ENCODE measurements around the gene ERICH3. TPM values are rescaled to one million over a fixed set of nuclear protein-coding genes. Genes with fewer than 3 reads are reported as not detected.

The ERICH3 gene
- total RNA-seq, 2 experiments from 2014 or later, result not detected

DNA sequence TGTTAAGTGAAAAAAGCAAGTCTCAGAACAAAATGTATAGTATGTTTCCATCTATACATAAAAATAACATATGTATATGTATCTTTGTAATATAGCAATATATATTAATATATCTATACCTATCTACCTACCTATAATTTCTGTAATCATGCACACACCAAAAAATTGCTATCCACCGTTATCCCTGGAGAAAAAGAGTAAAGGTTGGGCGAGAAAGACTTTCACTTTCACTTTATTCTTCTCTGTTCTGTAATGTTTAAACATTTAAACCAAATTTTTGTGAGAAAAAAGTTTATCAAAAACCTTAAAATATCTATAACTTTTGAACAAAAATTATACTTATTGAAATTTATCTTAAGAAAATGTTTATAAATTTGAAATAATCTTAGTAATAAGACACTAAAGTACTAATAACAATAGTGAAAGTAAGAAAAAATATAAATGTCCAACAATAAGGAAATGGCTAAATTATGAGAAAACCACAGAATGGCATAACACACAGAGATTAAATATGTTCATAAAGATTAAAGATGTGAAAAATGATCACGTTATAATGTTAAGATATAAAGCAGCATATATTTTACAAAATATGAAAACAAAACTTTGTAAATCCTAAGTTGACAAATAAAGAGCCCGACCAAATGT, 87.2 kb downstream of the ERICH3 start:
- Mint-ChIP-seq H3K27me3 (no peaks in the 10 kb centered on the region), H3K9me3 (no peaks in the 10 kb centered on the region), H3K36me3 (ENCODE audit: low read depth) (no peaks in the 10 kb centered on the region), H3K4me1 (ENCODE audit: low read depth) (no peaks in the 10 kb centered on the region), H3K4me3 (no peak overlapping the region), H3K27ac (no peak overlapping the region)
- Histone ChIP-seq H3K4me1 (ENCODE audit: insufficient read depth, low read length) (no peaks in the 10 kb centered on the region), H3K9me3 (ENCODE audit: control insufficient read depth in 1 of 2, insufficient read depth in 1 of 2, low read length in 2 of 2) (no peaks in the 10 kb centered on the region), H3K27ac (ENCODE audit: low read depth in 1 of 2, low read length in 2 of 2) (no peak overlapping the region), H3K27me3 (ENCODE audit: control insufficient read depth in 1 of 2, insufficient read depth in 2 of 2, low read length in 2 of 2) (no peaks in the 10 kb centered on the region), H3K4me3 (ENCODE audit: low read length) (peak overlapping the region; percentile 11), H3K36me3 (ENCODE audit: insufficient read depth, low read length) (no peaks in the 10 kb centered on the region)
- TF ChIP-seq, protein P1, sequence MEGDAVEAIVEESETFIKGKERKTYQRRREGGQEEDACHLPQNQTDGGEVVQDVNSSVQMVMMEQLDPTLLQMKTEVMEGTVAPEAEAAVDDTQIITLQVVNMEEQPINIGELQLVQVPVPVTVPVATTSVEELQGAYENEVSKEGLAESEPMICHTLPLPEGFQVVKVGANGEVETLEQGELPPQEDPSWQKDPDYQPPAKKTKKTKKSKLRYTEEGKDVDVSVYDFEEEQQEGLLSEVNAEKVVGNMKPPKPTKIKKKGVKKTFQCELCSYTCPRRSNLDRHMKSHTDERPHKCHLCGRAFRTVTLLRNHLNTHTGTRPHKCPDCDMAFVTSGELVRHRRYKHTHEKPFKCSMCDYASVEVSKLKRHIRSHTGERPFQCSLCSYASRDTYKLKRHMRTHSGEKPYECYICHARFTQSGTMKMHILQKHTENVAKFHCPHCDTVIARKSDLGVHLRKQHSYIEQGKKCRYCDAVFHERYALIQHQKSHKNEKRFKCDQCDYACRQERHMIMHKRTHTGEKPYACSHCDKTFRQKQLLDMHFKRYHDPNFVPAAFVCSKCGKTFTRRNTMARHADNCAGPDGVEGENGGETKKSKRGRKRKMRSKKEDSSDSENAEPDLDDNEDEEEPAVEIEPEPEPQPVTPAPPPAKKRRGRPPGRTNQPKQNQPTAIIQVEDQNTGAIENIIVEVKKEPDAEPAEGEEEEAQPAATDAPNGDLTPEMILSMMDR (IDR thresholded peaks at IDR 0.05), result no peak
- intact Hi-C loops (cut with DNase I, micrococcal nuclease), result no loop called here
- ATAC-seq (ENCODE audit: poor library complexity), result no peak
- POLR2A ChIA-PET, result no interaction called here
- peak in 1 of 14 experiments; percentile 6 for DNase-seq
- CTCF ChIA-PET, result no interaction called here

DNA sequence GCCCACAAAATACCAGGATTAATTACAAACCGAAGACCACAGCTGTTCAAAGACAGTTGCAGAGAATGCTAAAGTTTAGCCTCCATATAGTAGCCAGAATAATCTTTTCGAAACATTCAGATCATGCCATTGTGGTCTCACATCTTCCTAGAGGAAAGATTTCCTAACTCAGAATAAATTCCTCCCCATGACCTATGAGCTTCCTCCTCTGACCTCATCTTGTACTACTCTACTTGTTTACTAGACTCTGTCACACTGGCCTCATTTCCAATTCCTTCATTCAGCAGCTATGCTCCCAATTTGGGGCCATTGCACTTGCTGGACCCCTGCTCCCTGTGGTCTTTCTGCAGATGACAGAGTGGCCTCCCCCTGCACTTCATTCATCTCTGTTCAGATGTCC, 89.4 kb downstream of the ERICH3 start:
- CTCF ChIA-PET, result no interaction called here
- no peaks in the 10 kb centered on the region for H3K4me1 Mint-ChIP-seq (ENCODE audit: low read depth)

DNA sequence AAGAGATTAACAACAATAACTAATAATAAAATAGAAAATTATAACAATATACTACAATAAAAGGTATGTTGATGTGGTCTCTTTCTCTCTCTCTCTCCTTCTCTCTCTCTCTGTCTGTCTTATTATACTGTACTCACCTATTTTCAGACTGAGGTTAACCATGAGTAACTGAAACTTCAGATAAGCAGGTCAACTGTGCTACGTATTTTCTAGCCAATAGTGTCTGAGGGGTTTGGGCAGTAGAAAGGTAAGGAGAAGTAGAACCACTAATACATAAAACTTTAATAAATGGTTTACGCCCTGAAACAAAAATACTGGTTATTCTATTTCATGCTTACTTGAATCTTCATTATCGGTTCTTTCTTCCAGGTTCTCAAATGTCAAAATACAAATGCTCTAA, 90.2 kb downstream of the ERICH3 start:
- POLR2A ChIA-PET, result no interaction called here
- Mint-ChIP-seq H3K4me3 (no peak overlapping the region), H3K27me3 (no peaks in the 10 kb centered on the region), H3K36me3 (ENCODE audit: low read depth) (no peaks in the 10 kb centered on the region), H3K9me3 (no peaks in the 10 kb centered on the region), H3K4me1 (ENCODE audit: low read depth) (no peaks in the 10 kb centered on the region), H3K27ac (no peak overlapping the region)
- Histone ChIP-seq H3K27me3 (ENCODE audit: control insufficient read depth in 1 of 2, insufficient read depth in 2 of 2, low read length in 2 of 2) (no peaks in the 10 kb centered on the region), H3K9me3 (ENCODE audit: control insufficient read depth in 1 of 2, insufficient read depth in 1 of 2, low read length in 2 of 2) (no peaks in the 10 kb centered on the region), H3K36me3 (ENCODE audit: insufficient read depth, low read length) (no peaks in the 10 kb centered on the region), H3K27ac (ENCODE audit: low read depth in 1 of 2, low read length in 2 of 2) (no peak overlapping the region), H3K4me3 (ENCODE audit: low read length) (no peak overlapping the region), H3K4me1 (ENCODE audit: insufficient read depth, low read length) (no peaks in the 10 kb centered on the region)
- TF ChIP-seq, protein P1 (IDR thresholded peaks at IDR 0.05), result no peak
- DNase-seq (no peak), ATAC-seq (ENCODE audit: poor library complexity) (no peak)
- CTCF ChIA-PET, result no interaction called here
- intact Hi-C loops (cut with DNase I, micrococcal nuclease), result no loop called here

More for the DNA sequence above, 89.4 kb downstream of the ERICH3 start:
- DNase-seq (no peak), ATAC-seq (ENCODE audit: poor library complexity) (no peak)
- intact Hi-C loops (cut with DNase I, micrococcal nuclease), result no loop called here
- Mint-ChIP-seq H3K27ac (no peak overlapping the region), H3K36me3 (ENCODE audit: low read depth) (no peaks in the 10 kb centered on the region), H3K27me3 (no peaks in the 10 kb centered on the region), H3K9me3 (no peaks in the 10 kb centered on the region), H3K4me3 (no peak overlapping the region)
- POLR2A ChIA-PET, result no interaction called here
- no peaks in the 10 kb centered on the region for H3K36me3 ChIP-seq (ENCODE audit: insufficient read depth, low read length)
- H3K4me1 ChIP-seq (ENCODE audit: insufficient read depth, low read length), result no peaks in the 10 kb centered on the region
- TF ChIP-seq, protein P1 (IDR thresholded peaks at IDR 0.05), result no peak
- H3K27me3 ChIP-seq (ENCODE audit: control insufficient read depth in 1 of 2, insufficient read depth in 2 of 2, low read length in 2 of 2), result no peaks in the 10 kb centered on the region
- H3K4me3 ChIP-seq (ENCODE audit: low read length), result no peak overlapping the region
- no peak overlapping the region for H3K27ac ChIP-seq (ENCODE audit: low read depth in 1 of 2, low read length in 2 of 2)
- H3K9me3 ChIP-seq (ENCODE audit: control insufficient read depth in 1 of 2, insufficient read depth in 1 of 2, low read length in 2 of 2), result no peaks in the 10 kb centered on the region

Measured in CD4-positive, alpha-beta T cell (primary cell).